ENCODE results near the gene CTBP2.

The CTBP2 gene

DNA sequence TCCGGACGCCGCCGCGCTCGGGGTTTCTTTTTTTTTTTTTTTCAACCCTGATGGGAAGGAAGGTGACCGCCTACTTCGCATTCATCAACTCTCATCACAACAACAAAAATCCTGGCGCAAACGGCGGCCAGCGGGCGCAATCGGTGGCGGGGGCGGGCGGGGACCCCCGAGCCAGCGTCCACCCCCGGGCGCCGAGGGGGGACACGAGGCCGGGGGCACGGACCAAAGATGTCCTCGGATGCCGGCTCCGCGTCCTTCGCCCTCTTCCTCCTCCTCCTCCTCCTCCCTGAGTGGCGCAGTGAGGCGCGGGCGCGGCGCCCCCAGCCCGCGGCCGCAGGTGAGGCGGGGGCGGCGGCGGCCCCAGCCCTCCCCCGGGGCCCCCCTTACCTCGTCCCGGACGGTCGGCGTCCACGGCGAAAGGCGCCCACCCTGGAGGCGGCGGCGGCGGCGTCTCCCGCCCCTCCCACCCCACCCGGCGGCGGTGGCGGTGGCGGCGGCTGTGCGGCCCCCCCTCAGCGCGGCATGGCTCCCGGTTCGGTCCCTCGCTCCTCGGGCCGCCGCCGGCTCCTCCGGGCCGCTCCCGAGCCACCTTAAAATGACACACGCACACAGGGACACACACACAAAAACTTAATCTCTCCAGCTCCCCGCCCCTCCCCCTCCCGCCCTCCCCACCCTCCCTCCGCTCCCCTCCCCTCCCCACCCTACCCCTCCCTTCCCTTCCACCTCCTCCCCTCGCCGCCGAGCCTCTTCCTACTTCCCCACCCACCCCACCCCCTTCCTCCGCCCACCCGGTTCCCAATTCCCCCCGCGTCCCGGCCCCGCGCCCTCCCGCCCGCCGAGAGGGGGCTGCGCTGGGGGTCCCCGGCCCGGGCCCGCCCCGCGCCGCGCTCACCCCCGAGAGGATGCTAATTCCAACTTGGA lies at the start of gene CTBP2:
Gene CTBP2 (minus strand): TSS at position 632 of the 924 bp plus-strand sequence.
- DNase-seq: peak; percentile 70

- peak; percentile 17 for DNase-seq
These were observed 49.4 kb upstream of the CTBP2 start for GRCh38 chr10:125209591-125210355.

GRCh38 chr10:125208854-125209565 lies 48.6 kb upstream of the CTBP2 start:
- DNase-seq: no peak

- no peak for DNase-seq
These were observed 46.3 kb upstream of the CTBP2 start for GRCh38 chr10:125206623-125207022.

- DNase-seq: no peak
These were observed 45.1 kb upstream of the CTBP2 start for GRCh38 chr10:125205431-125205830.

GRCh38 chr10:125204400-125204799 lies 44.0 kb upstream of the CTBP2 start:
- DNase-seq: no peak

GRCh38 chr10:125203186-125203800 lies 42.9 kb upstream of the CTBP2 start:
- no peak for DNase-seq

DNA sequence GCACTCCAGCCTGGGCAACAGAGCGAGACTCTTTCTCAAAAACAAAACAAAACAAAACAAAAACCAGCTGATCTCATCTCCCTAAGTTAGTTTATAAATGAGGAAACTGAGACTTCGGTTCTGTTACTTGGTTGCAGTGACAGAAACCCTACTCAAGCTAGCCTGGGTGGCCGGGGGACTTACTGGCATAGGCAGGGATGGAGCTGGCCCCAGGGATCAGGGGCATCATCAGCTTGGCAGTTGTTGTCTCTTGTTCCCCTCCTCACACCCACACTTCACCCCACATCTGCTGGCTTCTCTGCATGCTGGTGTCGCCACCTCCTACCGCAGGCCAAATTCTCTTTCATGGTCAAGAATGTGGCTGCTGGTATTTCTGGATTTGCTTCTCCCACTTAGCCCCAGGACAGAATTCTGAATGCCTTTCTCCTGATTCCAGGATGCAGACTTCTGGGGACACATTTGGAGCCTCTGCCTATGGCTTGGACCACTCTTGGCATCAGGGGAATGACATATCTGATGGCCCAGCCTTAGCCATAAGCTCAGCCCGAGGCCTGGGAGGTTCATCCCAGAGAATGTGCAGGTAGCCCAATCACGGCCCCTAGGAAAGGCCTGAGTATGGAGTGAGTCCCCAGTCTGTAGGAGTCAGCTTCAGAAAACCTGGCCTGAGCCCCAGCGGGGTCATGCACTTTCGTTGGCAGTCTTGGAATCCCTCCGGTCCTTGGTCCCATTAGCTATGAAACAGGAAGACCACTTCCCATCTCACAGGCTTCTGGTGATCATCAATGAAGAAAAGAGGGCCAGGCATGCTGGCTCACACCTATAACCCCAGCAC lies 41.6 kb upstream of the CTBP2 start:
- DNase-seq: no peak

- DNase-seq: no peak
These were observed 40.8 kb upstream of the CTBP2 start for GRCh38 chr10:125201108-125201524.

GRCh38 chr10:125200396-125200795 lies 40.0 kb upstream of the CTBP2 start:
- DNase-seq: no peak

- DNase-seq: no peak
These were observed 38.9 kb upstream of the CTBP2 start for GRCh38 chr10:125199270-125199669.

- DNase-seq: no peak
These were observed 34.5 kb upstream of the CTBP2 start for GRCh38 chr10:125194814-125195213.

DNA sequence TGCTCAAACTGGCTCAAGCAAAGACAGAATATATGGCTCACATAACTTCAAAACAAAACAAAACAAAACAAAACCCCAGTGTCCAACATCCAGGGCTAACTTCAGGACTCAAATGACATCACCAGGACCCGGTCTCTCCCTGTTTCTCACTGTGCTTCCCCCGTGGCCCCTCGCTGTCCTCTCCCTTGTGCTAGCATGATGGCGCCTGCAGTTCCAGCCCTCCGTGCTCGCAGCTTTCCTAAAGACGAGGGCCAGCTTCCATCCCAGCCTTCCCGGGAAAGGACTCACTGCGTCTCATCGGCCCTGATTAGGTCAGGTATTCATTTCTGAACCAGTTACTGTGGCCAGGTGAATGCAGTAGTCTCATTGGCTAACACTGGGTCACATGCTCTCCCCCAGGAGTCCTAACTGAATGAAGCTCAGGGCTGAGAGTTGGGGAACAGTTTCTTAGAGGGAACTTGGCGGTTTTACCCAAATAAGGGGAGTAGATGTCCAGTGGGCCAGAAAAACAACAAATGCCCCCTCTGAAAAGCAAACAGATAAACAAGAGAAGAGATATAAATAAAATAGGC lies 33.0 kb upstream of the CTBP2 start:
- DNase-seq: no peak

GRCh38 chr10:125192620-125193019 lies 32.3 kb upstream of the CTBP2 start:
- DNase-seq: no peak

GRCh38 chr10:125192005-125192404 lies 31.6 kb upstream of the CTBP2 start:
- DNase-seq: no peak

DNA sequence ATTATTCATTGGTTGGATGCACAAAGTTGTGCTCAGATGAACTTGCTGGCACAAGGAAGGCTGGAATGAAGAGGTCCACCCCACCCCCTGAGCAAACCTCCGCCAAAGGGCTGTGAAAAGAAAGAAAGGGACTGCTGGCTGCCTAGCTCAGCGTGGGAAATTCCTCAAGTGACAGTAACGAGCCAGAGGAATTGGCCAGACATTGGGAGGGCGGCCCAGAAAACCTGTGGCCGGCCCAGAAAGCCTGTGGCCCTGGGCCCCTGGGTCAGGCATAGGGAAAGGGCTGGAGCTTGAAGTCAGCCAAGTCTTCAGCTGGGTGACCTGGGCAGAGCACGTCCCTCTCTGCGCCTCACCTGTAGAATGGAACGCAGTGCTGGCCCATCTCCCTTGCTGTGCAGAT lies 30.6 kb upstream of the CTBP2 start:
- DNase-seq: peak; percentile 44

DNA sequence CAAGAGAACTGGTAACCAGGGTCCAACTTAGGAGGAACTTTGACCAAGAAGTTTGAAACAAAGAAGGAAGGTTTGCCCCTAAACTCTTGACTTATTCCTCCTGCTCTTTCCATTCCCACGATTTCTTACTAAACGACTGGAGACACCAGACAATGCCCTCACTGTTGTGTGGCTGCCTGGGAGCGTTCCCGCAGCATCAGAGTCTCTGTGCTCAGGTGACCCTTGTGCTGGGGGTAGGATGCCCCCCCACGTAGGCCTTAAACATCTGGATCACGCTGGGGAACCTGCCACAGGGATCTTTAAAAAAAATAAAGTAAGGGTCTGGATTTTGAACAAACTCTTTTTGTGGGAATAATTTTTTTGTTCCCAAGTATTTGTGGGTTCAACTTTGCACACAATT lies 30.1 kb upstream of the CTBP2 start:
- DNase-seq: peak; percentile 17

DNA sequence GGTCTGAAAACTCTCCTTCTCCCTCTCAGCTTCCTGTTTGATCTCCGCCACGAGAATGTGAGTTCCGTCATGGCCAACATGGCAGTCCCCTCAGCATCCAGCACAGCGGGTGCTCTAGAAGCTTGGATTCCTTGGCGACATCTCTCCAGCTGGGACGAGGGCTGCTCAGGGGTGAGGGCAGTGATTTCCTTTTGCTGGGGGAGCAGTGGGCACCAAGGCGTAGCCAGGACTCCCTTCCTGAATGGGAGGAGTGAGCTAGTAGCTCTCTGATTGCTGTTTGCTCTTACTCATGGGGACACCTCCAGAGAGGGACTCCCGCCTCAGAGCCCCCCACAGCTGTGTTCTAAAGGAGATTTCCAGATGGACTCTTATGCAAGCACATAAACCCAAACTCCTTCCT lies 28.8 kb upstream of the CTBP2 start:
- no peak for DNase-seq

DNA sequence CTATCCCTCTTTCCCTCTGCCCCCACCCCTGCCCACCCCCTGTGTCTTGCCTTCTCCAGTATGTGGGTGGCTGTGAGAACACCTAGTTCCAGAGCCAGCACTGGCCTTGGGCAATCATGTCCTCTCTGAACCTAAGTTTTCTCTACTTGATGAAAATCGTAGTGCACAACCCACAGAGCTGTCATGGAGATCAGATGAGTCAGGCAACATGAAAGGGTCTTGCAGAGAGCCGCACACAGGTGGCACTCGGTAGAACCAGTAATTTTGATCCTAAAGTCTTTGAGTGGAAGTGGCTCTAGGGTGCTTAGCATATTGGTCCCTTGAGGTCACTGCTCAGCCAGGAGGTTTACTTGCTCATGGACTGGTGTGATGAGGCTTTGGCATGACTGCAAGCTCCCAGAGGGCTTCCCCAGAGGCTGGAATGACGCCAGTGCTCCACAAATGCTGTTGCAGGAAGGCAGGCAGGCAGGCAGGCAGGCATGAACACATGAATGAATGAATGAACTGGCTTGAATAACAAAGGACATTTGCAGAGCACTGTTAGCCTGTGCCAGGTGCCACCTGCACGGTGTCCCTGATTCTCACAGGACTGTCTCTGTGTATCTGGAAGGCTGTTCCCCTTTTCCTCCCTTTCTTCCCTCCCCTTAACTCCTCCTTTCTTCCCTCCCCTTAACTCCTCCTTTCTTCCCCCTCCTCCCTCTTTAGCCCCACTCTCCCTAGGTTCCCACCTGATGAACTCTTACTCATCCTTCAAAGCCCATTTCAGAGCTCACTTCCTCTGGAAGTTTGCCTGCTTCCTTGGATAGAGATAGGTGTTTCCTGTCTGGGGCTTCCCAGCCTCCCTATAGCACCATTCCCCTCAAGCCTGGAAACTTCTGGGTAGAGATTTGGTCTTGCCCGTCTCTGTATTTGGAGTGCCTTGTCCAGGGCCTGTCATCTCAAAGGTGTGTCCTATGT lies 27.2 kb upstream of the CTBP2 start:
- DNase-seq: no peak

GRCh38 chr10:125186431-125187170 lies 26.2 kb upstream of the CTBP2 start:
- no peak for DNase-seq

Data from eye (tissue), 1 donor.